GM19240 (cell line): ENCODE results near the gene RPS27.
"Not testable (repeated sequence)": the region's sequence is repeated elsewhere in the genome, so short reads cannot be mapped to it uniquely, and the experiment has no call there.

Experiments
- DNase-seq: peaks from one replicate; pipeline ENCODE4 v3.0.0; 2011; ENCODE audit warnings: low spot score; ENCODE audit not compliant: insufficient read length

RPS27 gene

DNA sequence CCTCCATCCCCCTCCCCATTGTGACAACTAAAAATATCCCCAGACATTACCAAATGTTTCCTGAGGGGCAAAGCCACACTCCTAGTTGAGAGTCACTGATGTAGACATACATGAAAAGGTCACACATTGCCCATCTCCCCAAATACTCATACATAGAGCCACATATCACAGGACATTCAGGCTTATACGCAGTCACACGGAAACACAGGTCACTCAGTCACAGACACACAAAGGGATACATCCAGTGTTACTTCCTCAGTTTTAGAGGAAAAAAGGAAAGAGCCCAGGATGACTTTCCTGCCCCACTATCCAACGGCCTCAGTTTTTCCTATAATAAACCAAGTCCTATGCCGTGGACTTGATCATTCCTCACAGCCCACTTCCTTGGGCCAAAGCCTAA, 29.1 kb upstream of the RPS27 start:
- DNase-seq, result no peak

DNA sequence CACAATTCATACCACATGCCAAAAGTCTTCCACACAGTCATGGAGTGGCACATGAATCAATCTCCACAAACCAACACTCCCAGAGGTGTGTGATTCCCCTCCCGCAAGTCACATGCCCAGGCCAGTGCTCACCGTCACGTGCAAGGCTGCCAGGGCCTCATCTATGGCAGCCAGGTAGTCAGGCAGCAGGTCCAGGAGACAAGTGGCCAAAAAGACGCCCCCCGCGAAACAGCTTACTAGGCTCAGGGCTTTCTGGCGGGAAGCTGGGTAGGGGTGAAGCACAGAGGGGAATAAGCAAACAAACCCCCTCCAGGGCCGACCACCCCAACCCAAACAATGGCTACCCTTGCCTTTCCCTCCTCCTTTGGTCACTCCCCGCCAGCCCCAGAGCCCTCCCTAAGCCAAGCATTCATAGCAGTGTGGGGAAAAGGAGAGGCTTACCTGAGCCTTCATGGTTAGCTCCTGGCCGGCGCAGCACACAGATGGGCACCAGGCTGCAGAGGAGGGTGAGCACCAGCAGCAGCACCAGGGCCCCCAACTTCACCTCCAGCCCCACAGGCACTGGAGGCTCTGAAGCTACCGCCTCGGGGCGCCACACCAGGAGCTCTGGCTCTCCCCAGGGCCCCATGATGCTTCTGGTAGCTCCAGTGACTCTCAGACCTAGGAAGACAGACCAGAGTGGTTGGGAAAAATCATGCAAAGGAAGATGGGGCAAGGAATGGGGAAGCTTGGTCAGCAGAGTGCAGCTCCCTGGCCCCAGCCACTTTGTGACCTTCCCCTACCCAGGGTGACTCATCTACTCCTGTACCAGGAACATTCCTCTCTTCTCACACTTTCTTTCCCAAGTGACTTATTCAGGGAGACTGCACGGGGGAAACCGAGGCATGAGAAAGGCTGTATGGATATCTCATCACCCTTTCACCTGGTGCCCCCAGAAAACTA, 28.2 kb upstream of the RPS27 start:
- no peak for DNase-seq

DNA sequence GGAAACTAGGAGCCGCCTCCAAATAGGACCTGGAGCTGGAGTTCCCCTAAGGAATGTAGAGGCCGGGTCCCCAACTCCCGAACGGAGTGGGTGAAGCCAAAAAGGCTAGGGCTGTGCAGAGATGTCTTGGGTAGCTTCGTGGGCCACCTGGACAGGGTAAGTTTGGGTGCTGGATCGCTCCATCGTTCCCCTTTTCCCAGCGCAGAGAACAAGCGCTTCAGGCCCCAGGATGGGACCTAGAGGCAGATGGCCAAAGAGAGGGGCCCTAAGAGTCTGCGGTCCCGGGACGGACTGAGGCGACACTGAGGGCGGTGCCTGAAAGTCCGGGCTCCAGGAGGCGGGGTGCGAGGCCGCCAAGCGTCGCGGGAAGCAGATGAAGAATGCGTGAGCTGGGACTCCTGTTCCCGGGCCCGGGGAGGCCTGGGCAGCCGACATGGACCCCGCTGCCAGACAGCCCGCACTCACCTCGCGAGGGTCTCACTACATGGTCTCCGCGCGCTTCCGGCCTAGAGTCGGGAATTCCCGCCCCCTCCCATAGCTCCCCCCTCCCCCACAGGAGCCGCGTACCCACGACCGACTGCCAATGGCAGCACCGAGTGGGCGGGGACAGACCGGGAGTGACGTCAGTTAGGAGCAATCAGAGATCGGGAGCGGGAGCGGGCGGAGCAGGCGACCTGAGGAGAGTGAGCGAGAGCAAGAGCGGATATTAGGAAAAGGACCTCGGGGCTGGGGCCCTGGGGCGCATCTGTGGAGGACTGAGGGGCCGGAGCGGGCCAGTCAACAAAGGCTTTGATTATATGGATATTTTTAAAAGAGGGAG, 27.3 kb upstream of the RPS27 start, which contains the start of gene SLC39A1:
Gene SLC39A1 (minus strand): TSS at position 508 of the 820 bp plus-strand sequence. CDS start 822 bp downstream, outside the sequence.
- peak; percentile 74 for DNase-seq

DNA sequence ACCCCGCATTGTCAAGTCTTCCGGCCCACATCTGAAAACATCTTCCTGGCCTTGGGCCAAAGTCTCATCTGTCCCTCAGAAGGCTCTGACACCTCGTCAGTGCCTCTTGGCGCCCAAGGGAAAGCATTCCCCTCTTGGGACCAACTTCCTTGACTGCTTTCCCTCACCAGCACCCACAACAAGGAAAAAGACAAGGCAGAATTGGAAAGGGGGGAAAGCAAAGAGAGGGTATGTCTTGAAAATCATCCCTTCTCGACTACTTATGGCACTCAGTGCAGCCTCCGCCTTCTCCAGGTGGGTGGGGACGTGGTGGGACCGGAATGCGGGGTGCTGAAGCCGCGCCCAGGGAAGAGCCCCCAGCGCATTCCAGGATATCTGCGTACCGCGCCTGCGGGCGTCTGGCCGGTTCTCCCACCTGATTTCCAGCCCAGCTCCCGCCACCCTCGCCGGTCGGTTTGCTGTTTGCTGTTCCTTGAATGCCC, 26.7 kb upstream of the RPS27 start:
- DNase-seq, result no peak

DNA sequence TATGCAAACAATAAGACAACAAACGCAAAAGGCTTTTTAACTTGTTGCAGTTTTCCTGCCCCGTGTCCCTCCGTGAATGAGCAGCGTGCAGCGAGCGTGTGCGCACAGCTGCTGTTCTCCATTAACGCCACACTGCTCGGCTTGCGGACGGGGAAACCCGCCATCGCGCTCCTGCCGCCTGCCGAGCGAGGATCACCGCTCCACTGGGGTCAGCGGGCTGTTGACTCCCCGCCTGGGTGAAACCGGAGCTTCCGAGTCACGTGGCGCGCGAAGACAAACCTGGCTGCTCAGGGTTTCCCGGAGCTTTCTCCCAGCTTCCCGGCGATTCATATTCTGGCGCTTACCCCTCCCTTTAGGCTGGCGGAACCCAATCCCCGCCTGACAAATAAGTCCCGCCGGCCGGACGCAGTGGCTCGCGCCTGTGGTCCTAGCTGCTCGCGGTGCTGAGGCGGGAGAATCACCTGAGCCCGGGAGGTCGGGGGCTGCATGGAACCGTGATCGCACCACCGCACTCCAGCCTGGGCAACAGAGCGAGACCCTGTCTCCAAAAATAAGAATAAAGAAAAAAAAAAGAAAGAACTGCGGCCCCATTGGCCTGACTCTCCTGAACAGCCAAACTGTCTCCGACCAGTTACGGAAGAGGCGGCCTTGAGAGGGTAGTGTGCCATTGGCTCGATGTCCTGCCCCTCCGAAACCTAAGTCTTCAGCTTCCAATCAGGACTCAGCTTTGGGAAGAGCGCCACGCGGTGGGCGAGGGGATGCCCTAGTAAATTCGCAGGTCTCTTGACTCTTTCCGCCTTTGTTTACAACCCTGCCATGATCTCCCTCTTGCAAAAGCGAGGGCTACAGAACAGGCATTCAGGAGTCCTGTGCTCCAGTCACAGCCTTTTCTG, 23.2 kb upstream of the RPS27 start, which contains the start of gene CREB3L4:
Gene CREB3L4 (plus strand): TSS at position 796 of the 893 bp plus-strand sequence. CDS start 624 bp downstream, outside the sequence.
- peak; percentile 77 for DNase-seq

DNA sequence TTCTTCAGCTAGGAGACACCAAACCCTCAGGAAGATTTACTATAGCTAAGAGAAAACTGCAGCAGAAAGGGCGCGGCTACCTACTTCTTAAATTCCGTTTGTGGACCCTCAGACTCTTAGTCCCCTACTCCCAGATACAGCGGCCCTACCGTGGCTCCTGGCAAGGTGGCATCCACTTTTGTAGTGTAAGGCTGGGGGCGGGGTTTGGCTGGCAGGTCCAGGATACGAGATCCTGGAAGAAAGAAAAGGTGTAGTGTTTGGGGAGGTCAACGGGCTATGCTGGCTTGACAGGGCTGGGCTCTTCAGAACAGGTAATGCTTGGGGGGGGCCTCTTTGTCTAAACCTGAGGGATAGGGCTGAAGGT, 22.6 kb upstream of the RPS27 start:
- no peak for DNase-seq

DNA sequence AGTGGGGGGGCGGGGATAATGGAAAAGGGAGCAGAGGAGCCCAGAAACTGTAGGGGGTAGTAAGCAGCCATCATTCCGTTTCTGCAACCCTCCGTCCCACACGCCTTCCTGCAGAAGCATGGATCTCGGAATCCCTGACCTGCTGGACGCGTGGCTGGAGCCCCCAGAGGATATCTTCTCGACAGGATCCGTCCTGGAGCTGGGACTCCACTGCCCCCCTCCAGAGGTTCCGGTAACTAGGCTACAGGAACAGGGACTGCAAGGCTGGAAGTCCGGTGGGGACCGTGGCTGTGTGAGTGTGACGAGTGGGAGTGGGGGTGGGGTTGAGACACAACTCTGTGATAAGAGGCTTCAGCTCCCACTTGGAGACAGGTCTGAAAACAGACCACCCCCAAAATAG, 22.2 kb upstream of the RPS27 start:
- no peak for DNase-seq

DNA sequence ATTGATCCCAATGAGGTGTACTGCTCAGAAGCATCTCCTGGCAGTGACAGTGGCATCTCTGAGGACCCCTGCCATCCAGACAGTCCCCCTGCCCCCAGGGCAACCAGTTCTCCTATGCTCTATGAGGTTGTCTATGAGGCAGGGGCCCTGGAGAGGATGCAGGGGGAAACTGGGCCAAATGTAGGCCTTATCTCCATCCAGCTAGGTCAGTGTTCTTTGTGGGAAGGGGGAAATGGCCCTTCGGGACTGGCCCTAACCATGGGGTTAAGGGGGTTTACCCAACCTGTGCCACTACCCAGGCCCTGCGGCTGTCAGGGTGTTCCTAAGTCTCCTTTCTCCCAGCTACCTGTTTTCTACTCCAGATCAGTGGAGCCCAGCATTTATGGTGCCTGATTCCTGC, 21.6 kb upstream of the RPS27 start:
- DNase-seq, result no peak

DNA sequence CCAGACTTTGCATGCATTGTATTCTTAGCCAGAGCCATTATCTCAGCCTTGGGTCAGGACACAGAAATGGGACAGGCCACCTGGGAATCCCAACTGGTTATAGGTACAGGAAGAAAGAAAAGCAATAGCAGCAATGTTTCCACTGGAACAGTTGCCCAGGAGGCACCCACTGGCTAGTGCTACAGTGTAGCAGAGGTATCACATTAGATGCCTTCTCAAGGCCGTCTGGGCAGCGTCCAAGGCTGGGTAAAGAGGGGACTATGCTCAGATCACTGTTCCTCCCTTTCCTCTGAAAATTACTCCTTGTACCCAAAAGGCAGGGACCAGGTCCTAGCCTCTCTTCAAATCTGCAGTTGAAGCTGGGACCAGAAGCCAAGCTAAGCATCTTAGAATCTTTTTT, 20.2 kb upstream of the RPS27 start:
- DNase-seq, result no peak

DNA sequence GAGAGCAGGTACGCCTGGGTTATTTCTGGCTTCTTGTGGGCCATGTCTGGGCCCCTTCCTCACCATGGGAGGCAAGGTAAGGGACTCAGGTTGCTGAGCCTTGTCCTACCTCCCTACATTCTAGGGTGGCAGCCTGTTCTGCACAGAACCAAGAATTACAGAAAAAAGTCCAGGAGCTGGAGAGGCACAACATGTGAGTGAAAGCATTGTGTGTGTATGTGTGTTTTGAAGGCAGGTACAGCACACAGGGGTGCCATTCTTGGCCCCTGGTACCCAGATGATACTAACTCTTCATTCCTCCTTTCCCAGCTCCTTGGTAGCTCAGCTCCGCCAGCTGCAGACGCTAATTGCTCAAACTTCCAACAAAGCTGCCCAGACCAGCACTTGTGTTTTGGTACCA, 17.5 kb upstream of the RPS27 start:
- no peak for DNase-seq

DNA sequence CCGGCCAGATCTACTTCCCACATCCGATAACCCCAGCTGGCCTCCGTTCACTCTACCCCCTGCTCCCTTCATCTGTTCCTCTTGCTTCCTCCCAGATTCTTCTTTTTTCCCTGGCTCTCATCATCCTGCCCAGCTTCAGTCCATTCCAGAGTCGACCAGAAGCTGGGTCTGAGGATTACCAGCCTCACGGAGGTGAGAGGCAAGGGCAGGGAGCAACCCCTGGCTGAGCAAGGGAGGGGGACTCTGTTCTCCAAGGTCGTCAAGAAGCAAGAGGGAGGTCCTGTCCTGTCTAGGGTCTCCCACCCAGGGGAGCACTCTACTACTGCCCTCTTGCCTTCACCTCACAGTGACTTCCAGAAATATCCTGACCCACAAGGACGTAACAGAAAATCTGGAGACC, 17.0 kb upstream of the RPS27 start:
- DNase-seq, result no peak

DNA sequence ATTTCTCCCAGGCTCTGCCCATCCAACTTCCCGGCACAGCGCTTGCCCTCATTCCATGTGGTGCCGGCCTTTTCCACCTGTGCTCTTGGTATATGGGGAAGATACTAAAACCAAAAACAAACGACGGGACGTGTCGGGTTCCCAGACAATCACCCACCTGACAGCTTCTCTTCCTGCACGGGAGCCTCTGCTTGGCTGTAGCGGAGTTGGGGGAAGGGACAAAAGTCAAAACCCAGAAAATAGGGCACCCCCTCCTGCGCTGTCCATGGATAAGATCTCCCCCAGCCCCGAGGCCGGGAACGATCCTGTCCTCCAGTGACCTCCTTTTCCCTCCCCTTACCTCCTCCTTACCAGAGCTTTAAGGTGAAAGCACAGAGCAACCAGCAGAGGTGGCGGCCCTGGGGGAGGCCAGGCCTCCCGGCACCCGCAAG, 13.7 kb upstream of the RPS27 start:
- no peak for DNase-seq

DNA sequence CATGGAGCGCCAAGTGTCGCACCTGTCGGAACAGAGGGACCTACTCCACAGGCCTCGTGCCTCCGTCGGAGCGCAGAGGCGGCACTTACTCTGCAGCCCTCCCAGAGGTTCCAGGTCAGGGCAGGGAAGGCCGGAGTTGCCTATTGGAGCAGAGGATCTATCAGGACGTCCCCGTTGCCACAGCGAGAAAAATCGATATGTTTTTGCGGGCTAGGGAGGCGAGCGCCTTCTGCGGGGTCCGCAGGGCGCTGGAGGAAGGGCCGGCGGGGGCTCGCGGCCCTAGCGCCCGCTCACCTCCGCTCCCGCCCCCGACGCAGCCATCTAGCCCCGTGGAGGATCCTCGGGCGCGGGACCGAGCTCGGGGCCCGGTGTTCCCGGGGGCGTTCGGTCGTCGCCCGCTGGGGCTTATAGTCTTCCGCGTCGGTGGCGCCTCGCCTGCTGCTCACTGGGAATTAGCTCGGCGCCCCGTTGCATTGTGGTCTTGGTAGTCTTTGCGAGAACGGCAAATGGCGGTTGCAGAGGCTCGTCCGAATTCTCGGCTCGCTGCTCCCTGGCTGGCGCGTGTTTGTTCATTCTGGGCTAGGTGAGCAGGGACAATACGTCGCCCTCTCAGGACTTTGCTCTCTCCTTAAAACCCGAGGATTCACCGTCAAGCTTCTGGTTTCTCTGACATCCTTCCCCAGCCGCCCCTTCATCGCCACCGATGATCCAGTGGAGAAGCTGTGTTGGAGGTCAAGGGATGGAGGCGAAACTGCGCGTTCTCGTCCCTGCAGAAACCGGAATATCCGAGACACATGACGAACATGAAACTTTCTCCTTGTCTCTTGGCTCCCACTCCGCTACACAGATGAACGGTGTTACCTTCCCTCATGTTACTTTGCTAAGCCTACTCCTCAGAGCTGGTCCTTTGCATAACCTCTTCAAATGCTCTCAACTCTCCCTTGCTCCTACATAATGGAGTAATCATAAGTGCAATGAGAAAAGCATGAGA, 13.0 kb upstream of the RPS27 start, which contains the start of gene JTB:
Gene JTB (minus strand): TSS at position 425 of the 991 bp plus-strand sequence. CDS start 422 bp downstream, at position 3.
- peak; percentile 66 for DNase-seq

DNA sequence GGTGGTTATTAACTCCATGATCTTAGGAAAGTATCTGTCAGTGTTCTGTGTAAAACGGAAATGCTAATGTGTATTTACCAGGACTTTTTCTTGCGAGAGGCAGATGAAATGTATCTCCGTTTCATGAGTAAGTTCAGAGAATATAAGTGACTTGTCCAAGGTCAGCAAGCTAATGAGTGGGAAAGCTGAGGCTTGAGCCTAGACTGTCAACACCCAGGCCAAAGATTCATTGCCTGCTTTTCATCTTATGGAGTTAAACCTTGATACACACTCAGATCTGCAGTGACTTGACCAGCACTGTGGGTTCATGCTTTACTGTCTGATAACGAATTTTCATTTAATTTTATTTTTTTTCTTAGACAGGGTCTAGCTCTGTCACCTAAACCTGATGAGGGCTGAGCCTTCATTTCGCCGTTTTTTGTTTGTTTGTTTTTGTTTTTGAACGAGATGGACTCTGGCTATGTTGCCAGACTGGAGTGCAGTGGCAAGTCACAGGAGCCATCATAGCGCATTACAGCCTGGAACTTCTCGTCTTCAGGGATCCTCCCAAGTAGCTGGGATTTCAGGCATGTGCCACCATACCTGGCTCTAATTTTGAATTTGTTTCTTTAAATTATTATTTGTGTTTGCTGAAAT, 12.2 kb upstream of the RPS27 start:
- DNase-seq, result no peak

DNA sequence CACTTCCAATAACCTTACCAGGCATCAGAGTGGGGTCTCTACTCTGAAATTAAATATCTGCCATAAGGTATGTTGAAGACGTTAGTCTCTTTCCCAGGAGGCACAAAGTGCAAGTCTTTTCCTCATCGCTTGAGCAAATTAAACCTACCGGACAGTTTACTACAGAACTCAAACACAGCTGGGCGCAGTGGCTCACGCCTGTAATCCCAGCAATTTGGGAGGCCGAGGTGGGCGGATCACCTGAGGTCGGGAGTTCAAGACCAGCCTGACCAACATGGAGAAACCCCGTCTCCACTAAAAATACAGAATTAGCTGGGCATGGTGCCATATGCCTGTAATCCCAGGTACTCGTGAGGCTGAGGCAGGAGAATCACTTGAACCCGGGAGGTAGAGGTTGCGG, 11.5 kb upstream of the RPS27 start:
- DNase-seq, result not testable (repeated sequence)

DNA sequence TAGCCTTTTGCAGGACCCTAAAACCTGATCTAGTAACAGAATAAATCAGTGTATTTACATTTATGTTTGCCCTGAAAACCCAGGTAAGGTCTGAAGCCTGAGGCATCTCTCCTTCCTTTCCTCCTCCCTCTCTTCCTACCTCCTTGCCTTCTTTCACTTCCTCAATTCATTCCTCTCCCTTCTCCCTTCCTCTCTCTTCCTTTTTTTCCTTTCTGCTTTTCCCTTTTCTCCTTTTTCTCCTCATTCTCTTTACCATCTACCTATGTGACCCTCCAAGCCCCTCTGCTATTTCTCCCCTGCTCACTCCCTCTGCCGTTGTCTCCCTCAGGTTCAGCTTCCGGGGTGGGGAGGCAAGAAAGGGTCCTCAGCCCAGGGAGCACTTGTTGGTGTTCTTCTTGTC, 8.8 kb upstream of the RPS27 start:
- DNase-seq, result not testable (repeated sequence)

DNA sequence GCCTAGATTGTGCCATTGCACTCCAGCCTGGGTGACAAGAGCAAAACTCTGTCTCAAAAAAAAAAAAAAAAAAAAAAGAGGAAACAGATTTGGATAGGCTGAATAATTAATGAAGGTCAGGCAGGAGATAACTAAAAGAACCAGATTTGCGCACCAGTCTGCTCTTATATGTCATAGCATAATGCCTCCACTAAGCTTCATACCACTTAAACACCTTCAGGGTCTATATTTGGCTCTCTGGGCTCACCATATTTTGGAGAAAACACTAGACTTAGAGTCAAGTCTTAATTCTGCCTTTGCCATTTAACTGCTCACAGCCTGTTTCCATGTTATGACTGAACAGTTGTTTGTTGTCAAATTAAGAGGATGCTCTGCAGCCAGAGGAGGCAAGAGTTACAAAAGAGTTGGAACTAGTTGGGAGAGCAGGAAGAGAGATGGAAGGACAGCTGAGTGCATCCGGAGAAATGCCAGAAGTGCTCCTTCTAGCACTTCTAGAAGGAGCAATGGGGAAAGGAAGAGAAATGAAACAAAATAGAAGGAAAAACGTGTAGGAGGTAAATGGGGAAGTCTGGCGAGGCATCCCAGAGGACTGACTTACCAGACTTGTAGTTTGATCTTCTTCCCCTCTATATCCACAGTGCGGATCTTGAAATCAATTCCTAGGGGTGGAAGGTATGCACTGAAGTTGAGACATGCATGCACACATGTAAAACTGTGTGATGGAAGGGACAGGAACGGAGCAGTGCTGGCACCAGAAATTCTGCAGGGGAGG, 6.3 kb upstream of the RPS27 start:
- no peak for DNase-seq

DNA sequence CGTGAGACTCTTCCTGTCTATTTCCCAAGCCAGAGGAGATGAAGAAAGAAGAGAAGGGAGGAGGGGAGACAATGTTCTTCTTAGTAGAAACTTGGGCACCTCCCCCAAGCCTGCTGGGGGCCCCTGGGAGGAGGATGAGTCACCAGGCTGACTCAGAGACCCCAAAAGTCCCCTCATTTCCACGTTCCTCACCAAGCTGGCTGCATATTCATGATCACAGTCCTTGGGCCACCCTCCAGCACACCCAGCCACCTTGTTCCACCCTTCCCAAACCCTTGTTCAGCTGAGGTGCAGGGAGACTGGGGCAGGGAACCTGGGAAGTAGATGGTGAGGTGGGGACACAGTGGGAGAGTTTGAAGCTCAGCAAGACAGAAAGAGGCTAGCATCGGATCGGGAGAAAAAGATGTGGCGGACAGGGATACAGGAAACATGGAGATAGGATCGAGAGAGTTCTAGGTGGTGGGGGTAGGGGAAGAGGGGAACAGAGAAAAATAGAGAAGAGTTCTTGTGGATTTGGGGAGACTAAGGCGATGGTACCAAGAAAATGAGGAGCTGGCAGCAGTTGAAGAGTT, 5.1 kb upstream of the RPS27 start:
- no peak for DNase-seq
